Astrocyte of the spinal cord (primary cell): ENCODE data around the gene MAGI1.
"Not testable (repeated sequence)": the region's sequence is repeated elsewhere in the genome, so short reads cannot be mapped to it uniquely, and the experiment has no call there.

Experiments used
- DNase-seq: peaks from one replicate; pipeline ENCODE4 v3.0.0; 2011; ENCODE audit warnings: low read depth, low spot score
- H3K4me3 ChIP-seq: 2 replicates; pipeline ENCODE4 v1.5.1; 2011; ENCODE audit warnings: low read depth, mild to moderate bottlenecking, low read length, moderate library complexity
- CTCF ChIP-seq: IDR thresholded peaks from 2 replicates; pipeline ENCODE4 v1.5.1; 2012; ENCODE audit warnings: low read depth, mild to moderate bottlenecking, low read length, inconsistent platforms
- in situ Hi-C: cut with HindIII; loops from 2 replicates; pipeline ENCODE4 v1.10.0; 2017; ENCODE audit warnings: low sequenced_read_pairs

MAGI1 gene

GRCh38 chr3:65893631-65894030 lies 145.1 kb downstream of the MAGI1 start:
- no peak for DNase-seq
- in situ Hi-C loops, result no loop called here
- no peak overlapping the region for H3K4me3 ChIP-seq
- TF ChIP-seq CTCF, result no peak

- in situ Hi-C loops, H3K4me3 ChIP-seq, DNase-seq: not testable (repeated sequence)
Observed at GRCh38 chr3:65891477-65891876, 147.2 kb downstream of the MAGI1 start.

- no peak overlapping the region for H3K4me3 ChIP-seq
- no peak for TF ChIP-seq CTCF
- in situ Hi-C loops, result no loop called here
- DNase-seq, result no peak
Observed at GRCh38 chr3:65890328-65890727, 148.4 kb downstream of the MAGI1 start.

- H3K4me3 ChIP-seq, result no peak overlapping the region
- no peak for DNase-seq
- no peak for TF ChIP-seq CTCF
- in situ Hi-C loops, result no loop called here
Observed at GRCh38 chr3:65889707-65890099, 149.0 kb downstream of the MAGI1 start.

- TF ChIP-seq CTCF, result no peak
- no peak overlapping the region for H3K4me3 ChIP-seq
- peak; percentile 97 for DNase-seq
- in situ Hi-C loops, result no loop called here
Observed at GRCh38 chr3:65888980-65889706, 149.6 kb downstream of the MAGI1 start.

GRCh38 chr3:65888196-65888595 lies 150.5 kb downstream of the MAGI1 start:
- in situ Hi-C loops, result no loop called here
- H3K4me3 ChIP-seq, result no peak overlapping the region
- TF ChIP-seq CTCF, result no peak
- no peak for DNase-seq

- DNase-seq, result no peak
- TF ChIP-seq CTCF, result no peak
- in situ Hi-C loops, result no loop called here
- no peak overlapping the region for H3K4me3 ChIP-seq
Observed at GRCh38 chr3:65886391-65886790, 152.3 kb downstream of the MAGI1 start.
